ENCODE results near the gene NUSAP1.
"Not testable (repeated sequence)": the region's sequence is repeated elsewhere in the genome, so short reads cannot be mapped to it uniquely, and the experiment has no call there.

NUSAP1 gene, protein sequence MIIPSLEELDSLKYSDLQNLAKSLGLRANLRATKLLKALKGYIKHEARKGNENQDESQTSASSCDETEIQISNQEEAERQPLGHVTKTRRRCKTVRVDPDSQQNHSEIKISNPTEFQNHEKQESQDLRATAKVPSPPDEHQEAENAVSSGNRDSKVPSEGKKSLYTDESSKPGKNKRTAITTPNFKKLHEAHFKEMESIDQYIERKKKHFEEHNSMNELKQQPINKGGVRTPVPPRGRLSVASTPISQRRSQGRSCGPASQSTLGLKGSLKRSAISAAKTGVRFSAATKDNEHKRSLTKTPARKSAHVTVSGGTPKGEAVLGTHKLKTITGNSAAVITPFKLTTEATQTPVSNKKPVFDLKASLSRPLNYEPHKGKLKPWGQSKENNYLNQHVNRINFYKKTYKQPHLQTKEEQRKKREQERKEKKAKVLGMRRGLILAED

DNA sequence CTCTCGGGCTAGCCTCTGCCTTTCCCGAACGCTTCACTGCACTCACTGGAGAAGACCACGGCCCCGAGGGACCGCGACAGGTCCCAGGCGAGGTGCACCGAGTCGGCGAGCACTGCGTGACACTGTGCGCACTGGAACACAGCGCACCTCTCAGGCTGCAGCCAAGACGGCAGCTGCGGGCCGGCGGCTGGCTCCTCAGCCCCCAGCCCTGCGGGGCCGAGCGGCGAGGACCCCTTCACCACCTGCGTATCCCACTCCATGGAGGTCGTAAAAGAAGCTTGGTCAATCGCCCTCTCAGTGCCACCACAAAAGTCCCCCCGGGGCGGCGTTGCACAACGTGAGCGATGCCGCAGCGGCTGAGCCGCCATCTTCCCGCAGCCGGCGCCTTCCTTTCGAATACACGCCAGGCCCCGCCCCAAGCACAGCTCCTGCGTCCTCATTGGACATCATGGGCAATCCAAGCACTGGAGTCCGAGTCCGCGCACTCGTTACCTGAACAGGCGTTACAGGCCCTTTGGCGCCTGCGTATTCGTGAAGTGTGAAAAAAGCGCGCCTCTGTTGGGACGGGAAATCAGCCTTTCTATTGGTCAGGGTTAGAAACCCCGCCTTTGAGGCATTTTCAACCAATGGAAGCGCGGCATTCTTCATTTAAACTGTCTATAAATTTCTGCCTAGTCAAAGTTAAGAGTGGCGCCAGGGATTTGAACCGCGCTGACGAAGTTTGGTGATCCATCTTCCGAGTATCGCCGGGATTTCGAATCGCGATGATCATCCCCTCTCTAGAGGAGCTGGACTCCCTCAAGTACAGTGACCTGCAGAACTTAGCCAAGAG is at the start of gene NUSAP1, which contains the start of gene OIP5:
TSS of gene NUSAP1 (plus strand) at position 688 of the 832 bp plus-strand sequence. CDS start at position 765, 77 bp downstream.
TSS of gene OIP5 (minus strand) at position 398 of the 832 bp plus-strand sequence. CDS start at position 368, 30 bp downstream.
- DNase-seq (ENCODE audit: low spot score), result peak; percentile 99

DNA sequence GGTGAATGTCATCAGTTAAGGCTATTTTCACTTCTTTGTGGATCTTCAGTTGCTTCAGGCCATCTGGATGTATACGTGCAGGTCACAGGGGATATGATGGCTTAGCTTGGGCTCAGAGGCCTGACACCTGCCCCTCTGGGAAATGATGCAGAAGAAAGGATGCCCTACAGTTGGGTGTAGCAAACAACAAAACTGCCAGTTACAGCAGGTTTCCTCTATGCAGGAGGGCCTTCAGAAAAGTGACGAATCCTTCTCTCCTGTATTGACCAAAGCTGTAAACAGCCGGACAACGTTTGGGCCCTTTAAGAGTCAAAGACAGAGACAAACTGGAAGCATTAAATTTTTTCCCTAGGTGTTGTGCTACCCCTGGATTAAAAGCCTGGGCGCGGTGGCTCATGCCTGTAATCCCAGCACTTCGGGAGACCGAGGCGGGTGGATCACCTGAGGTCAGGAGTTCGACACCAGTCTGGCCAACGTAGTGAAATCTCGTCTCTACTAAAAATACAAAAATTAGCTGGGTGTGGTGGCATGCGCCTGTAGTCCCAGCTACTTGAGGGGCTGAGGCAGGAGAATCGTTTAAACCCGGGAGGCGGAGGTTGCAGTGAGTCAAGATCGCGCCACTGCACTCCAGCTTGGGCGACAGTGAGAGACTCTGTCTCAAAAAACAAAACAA is 49.6 kb upstream of the NUSAP1 start:
- DNase-seq (ENCODE audit: low spot score), result not testable (repeated sequence)

DNA sequence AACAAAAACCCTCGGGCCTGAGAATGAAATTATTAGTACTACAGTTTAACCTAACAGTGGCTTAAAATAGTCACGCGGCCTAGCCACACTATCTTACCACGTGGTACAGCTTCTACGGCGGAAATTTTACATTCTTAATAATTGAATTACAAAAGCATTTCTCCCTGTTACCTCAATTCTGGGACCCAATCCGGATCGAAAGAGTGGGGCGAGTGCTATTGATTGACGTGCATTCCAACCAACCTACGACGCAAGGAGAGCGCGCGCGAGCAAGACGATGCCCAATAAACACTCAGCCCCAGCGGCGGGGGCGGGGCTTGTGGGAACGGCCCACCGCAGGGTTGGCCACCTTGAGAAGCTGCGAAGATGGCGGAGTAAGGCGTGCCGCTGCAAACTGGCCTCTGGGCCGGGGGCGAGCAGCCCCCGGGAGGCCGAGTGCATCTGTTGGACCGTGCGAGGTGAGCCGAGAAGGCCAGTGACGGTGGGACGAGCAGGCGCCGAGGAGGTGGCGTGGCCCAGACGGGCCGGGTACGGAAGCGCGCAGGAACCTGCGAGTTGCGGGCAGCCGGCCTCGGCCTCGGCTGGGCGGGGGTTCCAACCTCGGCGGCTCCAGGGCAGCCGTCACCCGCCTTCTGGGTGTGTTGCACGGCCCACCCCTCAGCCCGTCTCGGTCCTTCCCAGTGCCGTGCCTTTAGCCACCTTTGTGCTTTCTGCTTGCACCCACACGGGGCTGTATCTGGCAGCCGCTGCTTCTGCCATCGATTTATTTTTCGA is 48.8 kb upstream of the NUSAP1 start:
- peak; percentile 99 for DNase-seq (ENCODE audit: low spot score)

DNA sequence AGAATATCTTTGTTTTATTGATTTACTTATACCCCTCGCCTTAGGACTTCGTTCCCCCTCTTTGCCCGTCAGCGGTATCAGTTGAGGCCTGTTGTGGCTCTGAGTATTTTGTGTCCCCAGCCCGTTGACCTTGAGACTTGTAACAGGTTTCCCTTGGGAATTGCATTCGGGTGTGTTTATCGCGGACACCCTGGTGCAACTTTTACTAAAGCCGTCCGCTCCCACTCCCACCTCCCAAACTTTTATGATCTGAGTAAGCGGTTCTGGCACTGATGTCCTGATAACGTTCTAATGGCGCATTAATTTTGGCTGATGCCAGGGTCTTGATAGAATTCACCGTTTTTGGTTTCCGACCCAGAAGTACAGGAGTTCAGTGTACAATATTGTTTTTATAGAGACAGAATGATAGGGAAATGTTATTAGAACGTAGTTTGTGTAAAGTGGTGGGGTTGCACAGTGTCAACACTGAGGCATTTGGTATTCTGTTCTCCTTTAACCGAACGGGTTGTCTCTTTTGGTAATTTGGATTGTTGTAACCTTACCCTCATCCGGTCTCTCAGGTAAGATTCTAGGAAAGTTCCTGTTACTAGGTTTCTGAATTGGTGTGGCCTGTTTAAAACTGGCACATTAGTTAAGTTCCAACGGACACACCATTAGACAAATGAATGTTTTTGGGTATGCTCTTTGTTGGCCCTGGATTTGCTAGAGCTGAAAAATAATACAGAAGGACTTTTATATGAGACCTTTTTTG is 48.1 kb upstream of the NUSAP1 start:
- DNase-seq (ENCODE audit: low spot score), result peak; percentile 59

DNA sequence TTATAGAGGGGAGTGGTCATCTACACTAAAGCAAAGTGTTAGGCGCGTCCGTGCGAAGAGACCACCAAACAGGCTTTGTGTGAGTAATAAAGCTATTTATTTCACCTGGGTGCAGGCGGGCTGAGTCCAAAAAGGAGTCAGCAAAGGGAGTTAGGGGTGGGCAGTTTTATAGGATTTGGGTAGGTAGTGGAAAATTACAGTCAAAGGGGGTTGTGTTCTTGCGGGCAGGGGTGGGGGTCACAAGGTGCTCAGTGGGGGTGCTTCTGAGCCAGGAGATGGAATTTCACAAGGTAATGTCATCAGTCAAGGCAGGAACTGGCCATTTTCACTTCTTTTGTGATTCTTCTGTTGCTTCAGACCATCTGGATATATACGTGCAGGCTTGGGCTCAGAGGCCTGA is 47.4 kb upstream of the NUSAP1 start:
- DNase-seq (ENCODE audit: low spot score), result no peak

DNA sequence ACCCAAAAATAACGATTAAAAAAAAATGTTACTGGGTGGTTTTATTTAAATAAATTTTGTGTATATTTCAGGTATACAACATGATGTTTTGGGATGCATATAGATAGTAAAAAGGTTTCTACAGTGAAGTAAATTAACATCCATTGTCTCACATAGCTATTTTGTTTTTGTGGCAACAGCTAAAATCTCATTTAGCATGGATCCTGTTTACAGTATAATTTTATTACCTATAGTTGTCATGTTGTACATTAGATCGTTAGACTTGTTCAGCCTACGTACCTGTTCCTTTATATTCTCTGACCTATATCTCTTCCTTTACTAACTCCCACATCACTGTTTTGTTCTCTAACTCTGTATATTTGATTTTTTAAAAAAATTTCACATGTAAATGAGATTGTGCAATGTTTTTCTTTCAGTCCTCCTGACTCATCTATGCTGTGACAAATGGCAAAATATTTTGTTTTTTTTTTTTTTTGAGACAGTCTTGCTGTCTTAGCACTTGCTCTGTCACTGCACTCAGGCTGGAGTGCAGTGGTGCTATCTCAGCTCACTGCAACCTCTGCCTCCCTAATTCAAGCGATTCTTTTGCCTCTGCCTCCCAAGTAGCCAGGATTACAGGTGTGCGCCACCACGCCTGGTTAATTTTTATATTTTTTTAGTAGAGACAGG is 45.9 kb upstream of the NUSAP1 start:
- DNase-seq (ENCODE audit: low spot score), result no peak

DNA sequence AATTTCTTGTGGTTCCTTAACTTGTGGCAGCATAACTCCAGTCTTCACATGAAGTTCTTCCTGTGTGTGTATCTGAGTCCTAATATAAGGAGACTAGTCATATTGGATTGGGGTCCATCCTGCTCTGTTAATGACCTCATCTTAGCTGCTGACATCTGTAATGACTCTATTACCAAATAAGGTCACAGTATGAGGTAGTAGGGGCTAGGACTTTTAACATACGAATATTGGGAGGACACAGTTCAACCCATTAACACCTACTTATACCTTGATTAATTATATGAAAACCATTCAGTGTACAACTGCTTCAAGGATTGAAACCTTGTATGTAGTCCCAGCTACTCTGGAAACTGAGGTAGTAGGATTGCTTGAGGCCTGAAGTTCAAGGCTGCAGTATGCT is 44.2 kb upstream of the NUSAP1 start:
- DNase-seq (ENCODE audit: low spot score), result no peak

DNA sequence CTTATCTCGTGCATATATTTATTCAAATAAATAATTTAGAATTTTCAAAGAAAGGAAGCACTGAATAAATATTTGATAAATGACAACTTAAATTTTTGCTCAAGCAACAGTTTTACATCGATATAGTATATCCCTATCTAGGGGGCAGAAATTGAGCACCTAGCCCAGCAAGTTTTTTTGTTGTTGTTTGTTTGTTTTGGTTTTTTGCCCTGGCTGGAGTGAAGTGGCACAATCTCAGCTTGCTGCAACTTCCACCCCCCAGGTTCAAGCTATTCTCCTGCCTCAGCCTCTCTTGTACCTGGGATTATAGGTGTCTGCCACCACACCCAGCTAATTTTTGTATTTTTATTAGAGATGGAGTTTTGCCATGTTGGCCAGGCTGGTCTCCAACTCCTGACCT is 42.7 kb upstream of the NUSAP1 start:
- no peak for DNase-seq (ENCODE audit: low spot score)

DNA sequence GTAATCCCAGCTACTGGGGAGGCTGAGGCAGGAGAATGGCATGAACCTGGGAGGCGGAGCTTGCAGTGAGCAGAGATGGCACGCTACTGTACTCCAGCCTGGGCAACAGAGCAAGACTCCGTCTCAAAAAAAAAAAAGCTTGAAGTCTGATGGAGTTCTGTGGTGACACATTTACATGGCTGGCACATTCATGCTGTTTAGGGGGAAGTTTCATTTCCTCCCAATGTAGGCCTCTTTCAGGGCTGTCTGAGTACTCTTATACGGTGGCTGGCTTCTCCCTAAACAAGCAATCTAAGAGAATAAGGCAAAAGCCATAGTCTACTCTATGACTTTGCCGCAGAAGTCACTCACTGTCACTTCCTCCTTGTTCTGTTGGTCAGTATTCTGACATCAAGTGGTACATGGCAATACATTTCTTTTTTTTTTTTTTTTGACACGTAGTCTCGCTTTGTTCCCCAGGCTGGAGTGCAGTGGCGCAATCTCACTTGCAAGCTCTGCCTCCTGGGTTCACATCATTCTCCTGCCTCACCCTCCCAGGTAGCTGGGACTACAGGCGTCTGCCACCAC is 41.5 kb upstream of the NUSAP1 start:
- no peak for DNase-seq (ENCODE audit: low spot score)

DNA sequence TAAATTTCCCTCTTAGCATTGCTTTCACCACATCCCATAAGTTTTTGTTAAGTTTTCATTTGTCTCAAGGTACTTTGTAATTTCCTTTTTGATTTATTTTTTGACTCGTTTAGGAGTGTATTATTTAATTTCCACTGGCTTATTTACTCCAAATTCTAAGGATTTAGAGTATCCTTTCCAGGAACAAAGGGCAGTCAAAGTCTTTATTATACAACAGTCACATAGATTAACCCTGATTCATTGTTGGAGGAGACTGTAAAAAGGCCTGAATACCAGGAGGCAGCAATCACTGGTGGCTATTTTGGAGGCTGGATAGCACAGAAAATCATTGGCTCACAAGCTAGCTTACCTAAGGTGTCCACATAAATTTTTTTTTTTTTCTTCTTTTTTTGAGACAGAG is 40.2 kb upstream of the NUSAP1 start:
- no peak for DNase-seq (ENCODE audit: low spot score)

DNA sequence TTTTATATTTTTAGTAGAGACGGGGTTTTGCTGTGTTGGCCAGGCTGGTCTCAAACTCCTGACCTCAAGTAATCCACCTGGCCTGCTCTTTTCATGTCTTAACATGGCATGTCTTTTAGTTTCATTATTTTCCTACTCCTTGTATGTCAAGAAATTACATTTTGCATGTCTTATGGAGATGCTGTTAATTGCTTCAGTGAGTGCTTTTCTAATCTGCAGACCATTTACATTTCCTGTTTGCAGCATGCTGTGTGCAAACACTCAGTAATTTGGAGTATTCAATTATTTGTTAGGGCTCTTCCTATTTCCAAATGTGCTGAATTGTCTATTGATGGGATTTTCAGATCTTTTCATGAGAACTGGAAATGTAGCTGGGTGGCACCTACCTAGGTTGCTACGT is 31.5 kb upstream of the NUSAP1 start:
- not testable (repeated sequence) for DNase-seq (ENCODE audit: low spot score)

DNA sequence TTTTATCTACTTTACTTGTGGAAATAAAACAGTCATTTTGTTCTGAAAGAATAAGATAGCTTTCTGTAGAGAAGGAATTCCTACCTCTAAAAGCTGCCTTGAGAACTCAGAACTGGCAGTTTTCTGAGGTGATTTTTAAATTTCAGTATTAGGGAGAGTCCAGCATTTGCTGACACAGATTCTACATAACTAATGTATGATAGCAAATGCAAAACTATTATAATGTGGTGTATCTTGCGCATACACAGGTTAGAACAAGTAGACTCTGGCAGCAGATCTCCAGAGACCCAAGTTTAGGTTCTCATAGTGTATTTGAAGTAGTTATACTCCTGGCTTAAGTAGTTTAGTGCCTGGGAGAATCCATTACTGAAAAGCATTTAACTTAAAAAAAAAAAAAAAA is 31.1 kb upstream of the NUSAP1 start:
- no peak for DNase-seq (ENCODE audit: low spot score)

DNA sequence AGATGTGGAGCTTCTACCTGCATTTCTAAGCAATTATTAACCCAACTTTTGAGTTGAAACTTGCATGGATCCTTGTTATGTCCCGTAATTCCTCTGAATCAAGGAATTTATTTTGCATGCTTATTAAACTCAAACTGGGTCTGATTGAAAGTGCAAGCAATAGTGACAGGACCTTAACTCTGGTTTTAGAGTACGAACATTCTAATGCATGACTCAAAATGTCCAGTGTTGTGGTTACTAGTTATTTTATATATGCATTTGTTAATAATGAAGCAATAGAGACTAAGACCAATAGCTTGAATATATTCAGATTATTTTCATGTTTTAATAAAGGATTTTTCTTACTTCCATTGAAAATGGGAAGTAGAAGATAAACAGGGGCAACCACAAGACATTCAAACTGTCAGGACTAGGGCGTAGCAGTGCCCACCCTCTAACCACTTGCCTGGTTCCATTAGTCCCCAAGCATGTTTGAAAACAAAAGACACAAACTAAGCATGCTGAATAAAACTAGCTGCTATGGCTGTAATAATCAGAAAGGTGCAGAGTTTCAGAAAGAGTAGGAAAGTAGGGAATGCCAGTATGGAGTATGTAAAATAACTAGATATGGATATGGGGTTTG is 28.4 kb upstream of the NUSAP1 start:
- no peak for DNase-seq (ENCODE audit: low spot score)

DNA sequence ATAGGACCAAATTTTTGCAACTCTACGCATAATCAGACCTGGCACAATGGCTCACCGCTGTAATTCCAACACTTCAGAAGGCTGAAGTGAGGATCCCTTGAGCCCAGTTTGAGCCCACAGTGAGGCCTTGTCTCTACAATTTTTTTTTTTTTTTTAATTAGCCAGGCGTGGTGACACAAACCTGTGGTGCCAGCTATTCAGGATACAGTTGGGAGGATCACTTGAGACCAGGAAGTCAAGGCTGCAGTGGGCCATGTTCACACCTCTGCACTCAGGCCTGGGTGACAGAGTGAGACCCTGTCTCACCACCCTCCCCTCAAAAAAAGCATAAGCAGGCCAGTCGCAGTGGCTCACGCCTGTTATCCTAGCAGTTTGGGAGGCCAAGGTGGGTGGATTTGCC is 25.0 kb upstream of the NUSAP1 start:
- no peak for DNase-seq (ENCODE audit: low spot score)

DNA sequence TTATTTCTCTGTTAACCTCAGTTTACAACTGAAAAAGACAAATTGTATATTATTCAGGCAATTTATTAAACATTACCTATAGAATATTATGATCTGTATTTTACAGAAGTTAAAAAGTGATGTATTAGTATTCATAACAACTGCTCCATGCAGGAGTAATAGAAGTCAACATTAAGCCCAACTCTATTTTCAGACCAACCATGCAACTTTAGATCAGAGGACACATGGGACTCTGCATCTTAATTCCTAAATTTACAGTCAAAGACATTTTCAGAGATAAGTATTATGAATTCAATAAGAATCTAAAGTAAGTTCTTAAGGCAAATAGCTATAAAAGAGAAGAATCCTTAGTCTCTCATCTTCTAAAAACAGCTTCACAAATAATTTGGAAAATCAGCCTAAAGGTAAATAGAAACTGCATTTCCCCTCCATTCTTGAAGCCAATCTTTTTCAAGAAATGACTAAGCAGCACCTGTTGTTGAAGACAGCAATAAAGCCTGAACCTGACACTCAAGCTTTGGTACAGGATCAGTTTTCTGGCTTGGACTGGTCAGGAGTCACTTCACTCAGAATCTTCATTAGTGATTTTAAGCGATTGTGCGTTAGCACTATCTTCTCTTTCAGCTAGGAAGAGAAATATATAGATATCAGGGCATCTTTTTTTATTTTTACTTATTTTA is 23.3 kb upstream of the NUSAP1 start:
- no peak for DNase-seq (ENCODE audit: low spot score)

DNA sequence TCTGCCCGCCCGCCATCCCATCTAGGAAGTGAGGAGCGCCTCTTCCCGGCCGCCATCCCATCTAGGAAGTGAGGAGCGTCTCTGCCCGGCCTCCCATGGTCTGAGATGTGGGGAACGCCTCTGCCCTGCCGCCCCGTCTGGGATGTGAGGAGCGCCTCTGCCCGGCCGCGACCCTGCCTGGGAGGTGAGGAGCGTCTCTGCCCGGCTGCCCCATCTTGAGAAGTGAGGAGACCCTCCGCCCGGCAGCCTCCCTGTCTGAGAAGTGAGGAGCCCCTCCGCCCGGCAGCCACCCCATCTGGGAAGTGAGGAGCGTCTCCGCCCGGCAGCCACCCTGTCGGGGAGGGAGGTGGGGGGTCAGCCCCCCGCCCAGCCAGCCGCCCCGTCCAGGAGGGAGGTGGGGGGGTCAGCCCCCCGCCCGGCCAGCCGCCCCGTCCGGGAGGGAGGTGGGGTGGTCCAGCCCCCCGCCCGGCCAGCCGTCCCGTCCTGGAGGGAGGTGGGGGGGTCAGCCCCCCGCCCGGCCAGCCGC is 11.8 kb upstream of the NUSAP1 start:
- DNase-seq (ENCODE audit: low spot score), result not testable (repeated sequence)

DNA sequence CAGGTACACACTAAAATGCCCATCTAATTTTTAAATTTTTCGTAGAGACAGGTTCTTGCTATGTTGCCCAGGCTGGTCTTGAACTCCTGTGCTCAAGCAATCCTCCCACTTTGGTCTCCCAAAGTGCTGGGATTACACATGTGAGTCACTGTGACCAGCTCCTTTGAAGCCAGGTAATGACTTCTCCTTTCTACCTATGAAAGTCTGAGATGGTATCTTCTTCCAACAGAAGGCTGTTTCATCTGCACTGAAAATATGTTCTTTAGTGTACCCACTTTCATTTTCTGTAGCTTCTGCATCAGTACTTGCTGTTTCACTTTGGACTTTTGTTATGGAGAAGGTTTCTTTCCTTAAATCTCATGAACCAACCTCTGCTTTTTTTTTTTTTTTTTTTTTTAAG is 9.1 kb upstream of the NUSAP1 start:
- DNase-seq (ENCODE audit: low spot score), result no peak

DNA sequence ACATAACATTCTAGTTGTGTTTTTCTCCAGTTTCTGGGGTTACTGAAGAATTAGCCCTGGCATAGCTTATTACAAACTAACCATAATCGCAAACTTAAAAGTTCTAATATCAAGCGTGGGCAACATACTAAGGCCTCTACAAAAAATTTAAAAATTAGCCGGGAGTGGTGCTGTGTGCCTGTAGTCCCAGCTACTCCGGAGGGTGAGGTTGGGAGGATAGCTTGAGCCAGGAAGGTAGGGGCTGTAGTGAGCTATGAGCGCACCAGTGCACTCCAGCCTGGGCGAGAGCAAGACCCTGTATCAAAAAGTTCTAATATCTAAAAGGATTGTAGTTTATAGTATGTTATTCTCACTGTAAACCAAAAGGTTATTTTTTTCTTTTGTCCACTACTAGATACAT is 1.4 kb upstream of the NUSAP1 start:
- no peak for DNase-seq (ENCODE audit: low spot score)

DNA sequence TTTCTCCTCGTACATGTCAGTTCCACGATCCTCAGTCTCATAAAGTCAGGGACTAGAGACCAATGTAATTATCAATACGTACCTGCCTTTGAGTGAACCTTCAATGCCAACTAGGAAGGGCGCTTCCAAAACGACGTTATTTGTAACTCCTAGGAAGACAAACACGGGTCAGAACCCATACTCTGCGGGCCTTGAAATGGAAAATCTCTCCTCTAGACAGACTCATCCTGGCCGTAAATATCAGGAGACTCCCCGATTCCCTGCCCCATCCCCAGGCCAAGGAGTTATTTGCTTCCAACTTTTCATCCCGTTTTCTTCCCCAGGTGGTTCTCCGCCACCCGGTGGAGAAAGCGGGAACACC is 868 bp upstream of the NUSAP1 start:
- DNase-seq (ENCODE audit: low spot score), result no peak

Measured in CD4-positive, alpha-beta T cell treated with Interleukin-2 at 100 ng/mL for 4 hours (primary cell).